ENCODE data around the gene GRPEL1.

DNA sequence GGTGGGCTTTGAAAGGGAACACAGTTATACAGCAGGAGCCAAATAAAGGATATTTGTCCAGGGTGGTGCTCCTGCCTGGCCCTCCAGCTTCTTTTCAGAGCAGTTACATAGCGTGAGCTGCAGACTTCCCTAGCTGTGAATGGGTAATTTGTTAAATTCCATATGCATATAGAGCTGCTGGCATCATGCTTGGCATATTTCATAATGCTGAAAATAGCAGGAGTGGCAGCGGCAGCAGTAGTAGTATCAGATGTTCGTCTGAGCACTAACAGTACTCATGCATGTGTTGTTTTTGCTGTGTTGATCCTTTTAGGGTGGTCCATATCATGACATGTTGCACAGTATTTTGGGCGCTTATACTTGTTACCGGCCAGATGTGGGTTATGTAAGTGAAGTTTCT is 58.3 kb downstream of the GRPEL1 start:
- TF ChIP-seq, protein P1, sequence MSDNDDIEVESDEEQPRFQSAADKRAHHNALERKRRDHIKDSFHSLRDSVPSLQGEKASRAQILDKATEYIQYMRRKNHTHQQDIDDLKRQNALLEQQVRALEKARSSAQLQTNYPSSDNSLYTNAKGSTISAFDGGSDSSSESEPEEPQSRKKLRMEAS (IDR thresholded peaks at IDR 0.05): no peak
- TF ChIP-seq, protein P2, sequence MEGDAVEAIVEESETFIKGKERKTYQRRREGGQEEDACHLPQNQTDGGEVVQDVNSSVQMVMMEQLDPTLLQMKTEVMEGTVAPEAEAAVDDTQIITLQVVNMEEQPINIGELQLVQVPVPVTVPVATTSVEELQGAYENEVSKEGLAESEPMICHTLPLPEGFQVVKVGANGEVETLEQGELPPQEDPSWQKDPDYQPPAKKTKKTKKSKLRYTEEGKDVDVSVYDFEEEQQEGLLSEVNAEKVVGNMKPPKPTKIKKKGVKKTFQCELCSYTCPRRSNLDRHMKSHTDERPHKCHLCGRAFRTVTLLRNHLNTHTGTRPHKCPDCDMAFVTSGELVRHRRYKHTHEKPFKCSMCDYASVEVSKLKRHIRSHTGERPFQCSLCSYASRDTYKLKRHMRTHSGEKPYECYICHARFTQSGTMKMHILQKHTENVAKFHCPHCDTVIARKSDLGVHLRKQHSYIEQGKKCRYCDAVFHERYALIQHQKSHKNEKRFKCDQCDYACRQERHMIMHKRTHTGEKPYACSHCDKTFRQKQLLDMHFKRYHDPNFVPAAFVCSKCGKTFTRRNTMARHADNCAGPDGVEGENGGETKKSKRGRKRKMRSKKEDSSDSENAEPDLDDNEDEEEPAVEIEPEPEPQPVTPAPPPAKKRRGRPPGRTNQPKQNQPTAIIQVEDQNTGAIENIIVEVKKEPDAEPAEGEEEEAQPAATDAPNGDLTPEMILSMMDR (IDR thresholded peaks at IDR 0.05; ENCODE audit: low read depth, low read length, missing input control): no peak
- no peak for TF ChIP-seq GABPA (IDR thresholded peaks at IDR 0.05 in 1 of 2, conservative IDR thresholded peaks at IDR 0.05 in 1 of 2)
- TF ChIP-seq YY1 (IDR thresholded peaks at IDR 0.05): no peak
- no peak for TF ChIP-seq HNF4G (IDR thresholded peaks at IDR 0.05)
- TF ChIP-seq RAD21 (IDR thresholded peaks at IDR 0.05): no peak
- no peak for TF ChIP-seq TAF1 (conservative IDR thresholded peaks at IDR 0.05)
- TF ChIP-seq, protein P3, sequence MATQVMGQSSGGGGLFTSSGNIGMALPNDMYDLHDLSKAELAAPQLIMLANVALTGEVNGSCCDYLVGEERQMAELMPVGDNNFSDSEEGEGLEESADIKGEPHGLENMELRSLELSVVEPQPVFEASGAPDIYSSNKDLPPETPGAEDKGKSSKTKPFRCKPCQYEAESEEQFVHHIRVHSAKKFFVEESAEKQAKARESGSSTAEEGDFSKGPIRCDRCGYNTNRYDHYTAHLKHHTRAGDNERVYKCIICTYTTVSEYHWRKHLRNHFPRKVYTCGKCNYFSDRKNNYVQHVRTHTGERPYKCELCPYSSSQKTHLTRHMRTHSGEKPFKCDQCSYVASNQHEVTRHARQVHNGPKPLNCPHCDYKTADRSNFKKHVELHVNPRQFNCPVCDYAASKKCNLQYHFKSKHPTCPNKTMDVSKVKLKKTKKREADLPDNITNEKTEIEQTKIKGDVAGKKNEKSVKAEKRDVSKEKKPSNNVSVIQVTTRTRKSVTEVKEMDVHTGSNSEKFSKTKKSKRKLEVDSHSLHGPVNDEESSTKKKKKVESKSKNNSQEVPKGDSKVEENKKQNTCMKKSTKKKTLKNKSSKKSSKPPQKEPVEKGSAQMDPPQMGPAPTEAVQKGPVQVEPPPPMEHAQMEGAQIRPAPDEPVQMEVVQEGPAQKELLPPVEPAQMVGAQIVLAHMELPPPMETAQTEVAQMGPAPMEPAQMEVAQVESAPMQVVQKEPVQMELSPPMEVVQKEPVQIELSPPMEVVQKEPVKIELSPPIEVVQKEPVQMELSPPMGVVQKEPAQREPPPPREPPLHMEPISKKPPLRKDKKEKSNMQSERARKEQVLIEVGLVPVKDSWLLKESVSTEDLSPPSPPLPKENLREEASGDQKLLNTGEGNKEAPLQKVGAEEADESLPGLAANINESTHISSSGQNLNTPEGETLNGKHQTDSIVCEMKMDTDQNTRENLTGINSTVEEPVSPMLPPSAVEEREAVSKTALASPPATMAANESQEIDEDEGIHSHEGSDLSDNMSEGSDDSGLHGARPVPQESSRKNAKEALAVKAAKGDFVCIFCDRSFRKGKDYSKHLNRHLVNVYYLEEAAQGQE (IDR thresholded peaks at IDR 0.05): no peak
- TF ChIP-seq EGR1 (IDR thresholded peaks at IDR 0.05; ENCODE audit: low read depth in 2 of 2): no peak
